ENCODE data around the gene CRB2. TPM values are rescaled to one million over a fixed set of nuclear protein-coding genes. Genes with fewer than 3 reads are reported as not detected.

Gene CRB2
- polyA plus RNA-seq, 3 donors from 2014 or later, result 0.04 TPM; not detected in 2

DNA sequence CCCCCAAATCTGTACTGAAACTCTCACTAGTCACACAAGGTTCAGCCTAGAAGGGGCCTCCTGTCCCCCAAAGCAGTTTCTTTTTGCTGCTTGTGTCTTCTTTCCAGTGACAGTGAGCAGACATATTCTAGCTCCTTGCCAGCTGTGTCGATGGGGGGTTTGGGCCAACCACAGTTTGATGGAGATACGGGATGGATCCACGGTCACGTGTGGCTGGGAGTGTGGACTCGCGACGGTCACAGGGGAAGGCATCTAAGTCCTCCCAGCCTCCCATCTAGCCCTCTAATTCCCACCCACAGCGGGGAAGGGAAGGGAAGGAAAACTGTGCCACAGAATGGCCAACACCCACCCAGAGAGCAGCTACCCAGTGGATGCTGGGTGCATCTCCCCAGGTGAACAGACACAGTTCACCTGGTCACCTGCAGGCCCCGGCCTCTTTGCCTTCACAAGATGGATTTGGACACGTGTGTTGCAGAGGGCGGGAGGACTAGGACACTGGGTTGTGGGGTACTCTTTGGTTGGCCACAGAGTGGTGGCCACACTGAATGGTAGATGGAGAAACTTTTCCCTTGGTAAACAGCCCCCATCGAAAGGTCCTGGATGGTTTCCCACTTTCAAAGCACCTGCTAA lies 54.4 kb downstream of the CRB2 start:
- peaks cover 0 to 4% (median 0%) of the 10 kb centered on the region in 3 donors for H3K36me3 Mint-ChIP-seq
- peaks cover 0 to 2% (median 0%) of the 10 kb centered on the region in 3 donors for H3K27me3 Mint-ChIP-seq (ENCODE audit: low read depth in 3 of 3)
- no peaks in the 10 kb centered on the region for H3K9me3 Mint-ChIP-seq
- DNase-seq, result no peak
- H3K27ac Mint-ChIP-seq, result no peak overlapping the region
- no peak overlapping the region for H3K4me3 Mint-ChIP-seq
- H3K4me1 Mint-ChIP-seq, result no peaks in the 10 kb centered on the region

DNA sequence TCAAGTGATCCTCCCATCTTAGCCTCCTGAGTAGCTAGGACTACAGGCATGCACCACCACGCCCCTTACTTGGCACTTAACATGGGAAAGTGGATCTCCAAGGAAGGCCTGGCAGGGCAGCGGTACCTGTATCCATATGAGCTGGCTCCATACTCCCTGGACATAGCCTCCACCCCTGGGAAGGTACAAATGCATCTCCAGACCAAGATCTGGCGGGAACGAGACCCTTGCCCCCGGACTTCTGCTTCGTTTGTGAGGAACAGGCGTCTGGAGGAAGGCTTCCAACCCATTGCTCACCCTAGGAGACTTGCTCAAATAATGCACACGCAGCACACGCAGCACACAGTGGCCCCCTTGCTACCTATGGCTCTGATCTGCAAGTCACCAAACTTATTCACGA lies 55.2 kb downstream of the CRB2 start:
- no peak overlapping the region for H3K27ac Mint-ChIP-seq
- peaks cover 0 to 2% (median 0%) of the 10 kb centered on the region in 3 donors for H3K27me3 Mint-ChIP-seq (ENCODE audit: low read depth in 3 of 3)
- H3K36me3 Mint-ChIP-seq, result peaks cover 0 to 4% (median under 1%) of the 10 kb centered on the region in 3 donors
- H3K9me3 Mint-ChIP-seq, result no peaks in the 10 kb centered on the region
- no peak for DNase-seq
- no peaks in the 10 kb centered on the region for H3K4me1 Mint-ChIP-seq
- no peak overlapping the region for H3K4me3 Mint-ChIP-seq

DNA sequence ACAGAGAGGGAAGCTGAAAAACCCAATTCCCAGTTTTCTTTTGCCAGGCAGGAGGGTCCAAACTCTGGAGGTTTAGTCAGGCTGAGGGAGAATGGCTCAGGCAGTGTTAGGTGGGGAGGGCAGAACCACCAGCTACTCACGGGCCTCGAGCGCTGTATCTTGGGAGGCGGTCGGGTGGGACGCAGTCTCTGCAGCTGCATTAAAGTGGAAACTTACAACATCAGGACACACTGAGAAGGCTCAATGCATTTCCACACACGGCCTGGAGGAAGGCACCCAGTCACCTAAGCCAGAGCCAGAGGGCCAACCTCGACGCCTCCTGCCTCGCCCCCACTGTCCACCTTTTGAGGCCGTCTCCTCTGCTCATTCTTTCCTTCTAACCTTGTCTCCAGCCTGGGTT lies 55.6 kb downstream of the CRB2 start:
- Mint-ChIP-seq H3K36me3 (peaks cover 4 to 8% (median 5%) of the 10 kb centered on the region in 3 donors), H3K27ac (no peak overlapping the region), H3K4me3 (no peak overlapping the region), H3K27me3 (ENCODE audit: low read depth in 3 of 3) (peaks cover 0 to 2% (median 0%) of the 10 kb centered on the region in 3 donors), H3K9me3 (no peaks in the 10 kb centered on the region), H3K4me1 (no peaks in the 10 kb centered on the region)
- DNase-seq, result no peak

DNA sequence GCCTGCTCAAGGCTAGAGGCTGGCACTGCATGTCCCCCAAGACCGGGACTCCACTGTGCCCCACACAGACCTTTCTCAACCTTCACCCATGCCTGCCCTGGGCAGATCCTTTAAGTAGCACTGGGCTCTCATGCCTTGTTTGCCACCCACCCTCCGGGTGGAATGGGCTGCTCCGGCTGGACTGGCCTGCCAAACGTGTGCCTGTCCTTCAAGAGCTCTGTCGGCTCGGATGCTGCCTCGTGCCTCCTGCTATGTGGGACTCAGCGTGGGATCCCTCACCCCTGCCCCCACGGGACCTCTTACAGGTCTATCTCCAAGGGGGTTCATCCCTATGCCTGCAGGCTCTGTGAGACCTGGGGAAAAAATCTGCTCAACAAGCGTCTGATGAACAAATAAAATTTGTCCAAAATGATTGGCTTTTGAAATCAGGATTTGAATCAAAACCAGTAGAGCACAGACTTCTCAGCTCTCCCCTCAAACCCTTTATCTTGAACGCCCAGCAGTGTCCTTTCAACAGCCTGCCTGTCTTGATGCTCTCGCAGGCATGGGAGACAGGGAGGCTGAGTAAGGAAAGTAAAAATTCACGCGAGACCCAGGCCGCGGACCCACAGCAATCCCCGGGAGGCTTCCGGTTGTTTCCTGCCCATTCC lies 56.3 kb downstream of the CRB2 start:
- H3K27ac Mint-ChIP-seq, result no peak overlapping the region
- peaks cover 0 to 2% (median 0%) of the 10 kb centered on the region in 3 donors for H3K27me3 Mint-ChIP-seq (ENCODE audit: low read depth in 3 of 3)
- H3K4me1 Mint-ChIP-seq, result no peaks in the 10 kb centered on the region

DNA sequence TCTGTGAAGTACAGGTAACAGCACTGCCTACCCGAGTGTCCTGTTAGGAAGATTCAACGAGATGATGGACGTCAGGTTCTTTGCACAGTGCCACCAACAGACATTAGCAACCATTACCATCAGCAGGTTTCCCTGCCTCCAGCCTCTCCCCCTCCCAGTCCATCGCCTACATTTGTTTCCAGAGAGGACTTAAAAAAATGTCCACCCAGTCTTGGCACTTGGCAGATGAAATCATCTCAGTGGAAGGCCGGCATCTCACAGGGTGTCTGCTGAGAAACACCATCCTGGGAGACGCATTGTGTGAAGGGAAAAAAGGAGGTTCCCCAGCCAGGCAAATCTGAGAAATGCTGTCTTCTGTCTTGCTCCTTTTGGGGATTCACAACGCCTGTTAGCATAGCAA lies 58.2 kb downstream of the CRB2 start:
- Mint-ChIP-seq H3K36me3 (peaks cover 9 to 12% (median 10%) of the 10 kb centered on the region in 3 donors), H3K27ac (no peak overlapping the region), H3K4me3 (no peak overlapping the region)

More for the DNA sequence above, 56.3 kb downstream of the CRB2 start:
- H3K36me3 Mint-ChIP-seq, result peaks cover 4 to 8% (median 8%) of the 10 kb centered on the region in 3 donors
- no peak overlapping the region for H3K4me3 Mint-ChIP-seq
- DNase-seq, result no peak
- H3K9me3 Mint-ChIP-seq, result no peaks in the 10 kb centered on the region

DNA sequence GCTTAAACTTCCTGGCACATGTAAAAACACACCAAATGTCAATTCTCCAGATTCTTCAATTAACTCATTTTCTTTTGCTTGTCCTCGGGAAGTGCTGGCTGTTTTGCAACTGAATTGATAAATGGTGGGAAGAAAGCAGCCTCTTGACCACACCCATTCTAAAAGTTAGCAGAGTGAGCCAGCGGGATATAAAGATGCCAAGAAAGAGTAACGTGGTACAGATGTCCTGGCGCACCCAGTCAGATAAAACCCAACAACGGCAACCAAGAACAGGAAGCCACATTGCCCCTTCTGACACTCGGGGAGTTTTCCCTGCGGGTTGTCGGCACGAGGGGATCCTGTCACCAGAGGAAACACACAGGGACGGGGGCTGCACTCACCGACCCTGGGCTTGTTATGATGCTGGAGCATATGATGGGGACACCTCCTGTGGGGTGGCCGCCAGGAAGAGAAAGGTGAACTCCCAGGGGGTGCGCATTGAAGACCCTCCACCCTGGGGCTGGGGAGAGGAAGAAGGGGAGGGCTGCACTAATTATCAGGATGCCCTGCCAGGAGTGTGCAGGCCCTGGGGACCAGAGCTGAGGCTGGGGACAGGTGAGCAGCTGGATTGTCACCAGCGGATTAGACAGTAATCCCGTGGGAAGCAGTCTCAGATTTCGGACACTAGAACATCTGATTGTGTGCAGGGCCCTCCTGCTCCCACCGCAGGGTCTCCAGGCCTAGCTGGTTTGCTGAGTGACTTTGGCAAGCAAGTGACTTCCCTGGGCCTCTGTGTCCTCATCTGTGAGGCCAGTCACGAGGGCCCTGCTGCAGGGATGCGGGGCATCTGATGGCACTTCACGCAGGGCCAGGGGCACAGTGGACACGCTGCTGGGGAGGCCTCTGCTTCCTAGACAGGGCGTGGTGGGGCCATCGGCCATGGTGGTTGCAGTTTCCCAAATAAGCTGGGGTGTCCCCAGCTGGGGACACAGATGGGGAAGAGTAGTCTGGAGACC lies 59.2 kb downstream of the CRB2 start:
- H3K27me3 Mint-ChIP-seq (ENCODE audit: low read depth in 3 of 3), result peaks cover 0 to 2% (median 0%) of the 10 kb centered on the region in 3 donors
- peaks cover 9 to 16% (median 12%) of the 10 kb centered on the region in 3 donors for H3K36me3 Mint-ChIP-seq
- no peaks in the 10 kb centered on the region for H3K4me1 Mint-ChIP-seq
- DNase-seq, result no peak
- no peaks in the 10 kb centered on the region for H3K9me3 Mint-ChIP-seq
- H3K27ac Mint-ChIP-seq, result no peak overlapping the region
- no peak overlapping the region for H3K4me3 Mint-ChIP-seq

More for the DNA sequence above, 58.2 kb downstream of the CRB2 start:
- no peak for DNase-seq
- Mint-ChIP-seq H3K9me3 (no peaks in the 10 kb centered on the region), H3K27me3 (ENCODE audit: low read depth in 3 of 3) (peaks cover 0 to 2% (median 0%) of the 10 kb centered on the region in 3 donors), H3K4me1 (no peaks in the 10 kb centered on the region)

DNA sequence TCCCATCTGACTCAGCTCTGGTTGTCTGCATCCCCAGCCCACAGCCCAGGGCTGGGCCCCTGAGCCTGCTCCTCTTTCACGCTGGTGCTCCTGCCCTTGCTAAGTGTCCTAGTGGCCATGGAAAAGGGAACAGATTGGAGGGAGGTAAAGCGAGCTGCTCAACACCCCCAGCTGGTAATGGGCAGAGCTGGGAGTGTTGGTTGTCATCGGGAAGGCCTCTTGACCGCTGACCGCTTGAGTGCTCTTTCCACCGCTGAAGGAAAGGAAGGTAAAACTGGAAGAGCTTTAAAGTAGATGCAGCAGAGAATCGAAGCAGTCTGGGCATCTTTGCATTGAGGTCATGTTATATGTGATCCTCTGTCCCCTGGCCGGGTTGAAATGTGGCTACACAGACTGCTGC lies 60.2 kb downstream of the CRB2 start:
- Mint-ChIP-seq H3K9me3 (no peaks in the 10 kb centered on the region), H3K27me3 (ENCODE audit: low read depth in 3 of 3) (peaks cover 0 to 2% (median 0%) of the 10 kb centered on the region in 3 donors), H3K4me1 (no peaks in the 10 kb centered on the region), H3K4me3 (no peak overlapping the region), H3K27ac (no peak overlapping the region), H3K36me3 (peaks cover 9 to 16% (median 12%) of the 10 kb centered on the region in 3 donors)
- no peak for DNase-seq

DNA sequence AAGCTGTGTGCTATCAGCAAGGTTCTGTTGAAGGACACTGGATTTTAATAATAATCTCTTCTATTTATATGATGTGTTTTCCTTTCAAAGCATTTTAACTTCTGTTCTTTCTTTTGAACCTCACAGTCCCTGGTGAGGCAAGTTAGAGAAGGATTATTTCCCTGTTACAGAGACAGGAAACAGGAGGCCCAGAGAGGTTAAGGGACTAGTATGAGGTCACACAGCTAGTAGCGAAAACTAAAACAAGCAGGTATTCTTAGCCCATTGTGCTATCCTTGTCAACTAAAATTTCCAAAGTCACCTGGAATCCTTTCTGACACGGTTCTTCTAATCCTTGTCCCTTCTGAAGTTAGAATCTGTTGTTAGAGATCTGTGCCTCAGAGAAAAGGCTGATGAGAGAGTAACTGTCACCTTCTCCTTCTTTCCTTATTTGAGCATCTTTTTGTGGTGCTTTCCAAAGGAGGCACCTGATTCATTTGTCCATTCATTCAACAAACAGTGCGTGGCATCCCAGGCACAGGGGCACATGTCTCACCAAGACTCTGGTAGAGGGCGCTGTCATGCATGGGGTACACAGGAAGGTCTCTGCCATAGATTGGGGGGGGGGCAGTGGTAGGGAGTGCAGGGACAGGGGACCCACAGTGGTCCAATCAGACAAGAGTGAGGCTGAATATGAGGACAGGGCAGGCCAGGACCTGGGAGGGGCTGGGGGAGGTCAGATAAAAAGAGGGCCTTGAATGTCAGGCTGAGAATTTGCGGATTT lies 61.5 kb downstream of the CRB2 start:
- no peaks in the 10 kb centered on the region for H3K9me3 Mint-ChIP-seq
- no peak for DNase-seq
- peaks cover 9 to 16% (median 12%) of the 10 kb centered on the region in 3 donors for H3K36me3 Mint-ChIP-seq
- H3K4me3 Mint-ChIP-seq, result no peak overlapping the region
- no peaks in the 10 kb centered on the region for H3K4me1 Mint-ChIP-seq
- no peak overlapping the region for H3K27ac Mint-ChIP-seq
- peaks cover 0 to 2% (median 0%) of the 10 kb centered on the region in 3 donors for H3K27me3 Mint-ChIP-seq (ENCODE audit: low read depth in 3 of 3)

DNA sequence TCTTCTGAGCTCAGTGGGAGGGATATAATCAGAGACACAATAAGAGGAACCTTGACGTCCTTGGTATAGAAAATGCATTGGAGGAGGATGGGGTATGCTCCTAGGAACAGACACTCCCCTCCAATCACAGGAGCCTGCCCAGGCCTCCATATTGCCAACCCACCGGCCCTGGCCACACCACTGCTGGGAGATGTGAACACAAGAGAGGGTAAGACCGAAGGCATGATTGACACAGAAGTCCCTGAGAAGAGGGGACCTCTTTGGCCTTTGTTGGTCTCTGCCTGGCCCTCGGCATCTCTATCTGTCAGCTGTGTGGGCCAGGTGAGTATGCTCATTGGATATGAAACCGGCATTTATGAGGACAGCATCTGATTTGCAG lies 62.0 kb downstream of the CRB2 start:
- Mint-ChIP-seq H3K4me3 (no peak overlapping the region), H3K27ac (no peak overlapping the region), H3K9me3 (no peaks in the 10 kb centered on the region), H3K27me3 (ENCODE audit: low read depth in 3 of 3) (peaks cover 0 to 2% (median 0%) of the 10 kb centered on the region in 3 donors), H3K36me3 (peaks cover 9 to 16% (median 12%) of the 10 kb centered on the region in 3 donors), H3K4me1 (no peaks in the 10 kb centered on the region)
- no peak for DNase-seq

DNA sequence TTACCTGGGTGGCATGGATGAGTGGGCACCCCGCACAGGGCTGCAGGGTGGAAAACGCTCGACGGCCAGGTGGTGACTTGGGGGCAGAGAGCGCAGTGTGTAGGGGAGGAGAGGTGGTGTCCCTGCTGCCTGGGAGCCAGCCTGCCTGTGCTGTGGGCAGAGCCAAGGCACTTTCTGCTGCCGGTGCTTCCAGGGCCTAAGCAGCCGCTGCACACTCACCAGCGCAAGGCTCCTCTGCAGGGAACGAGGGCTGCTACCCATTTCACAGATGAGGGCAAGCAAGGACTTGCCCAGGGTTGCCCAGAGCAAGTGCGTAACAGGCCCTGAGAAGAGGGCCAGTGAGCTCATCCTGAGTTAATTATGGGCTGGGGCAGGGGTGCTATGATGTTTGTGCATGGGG lies 62.5 kb downstream of the CRB2 start:
- no peak for DNase-seq
- Mint-ChIP-seq H3K4me1 (no peaks in the 10 kb centered on the region), H3K27ac (no peak overlapping the region), H3K36me3 (peaks cover 9 to 16% (median 12%) of the 10 kb centered on the region in 3 donors), H3K27me3 (ENCODE audit: low read depth in 3 of 3) (peaks cover 0 to 2% (median 0%) of the 10 kb centered on the region in 3 donors), H3K4me3 (no peak overlapping the region), H3K9me3 (no peaks in the 10 kb centered on the region)

DNA sequence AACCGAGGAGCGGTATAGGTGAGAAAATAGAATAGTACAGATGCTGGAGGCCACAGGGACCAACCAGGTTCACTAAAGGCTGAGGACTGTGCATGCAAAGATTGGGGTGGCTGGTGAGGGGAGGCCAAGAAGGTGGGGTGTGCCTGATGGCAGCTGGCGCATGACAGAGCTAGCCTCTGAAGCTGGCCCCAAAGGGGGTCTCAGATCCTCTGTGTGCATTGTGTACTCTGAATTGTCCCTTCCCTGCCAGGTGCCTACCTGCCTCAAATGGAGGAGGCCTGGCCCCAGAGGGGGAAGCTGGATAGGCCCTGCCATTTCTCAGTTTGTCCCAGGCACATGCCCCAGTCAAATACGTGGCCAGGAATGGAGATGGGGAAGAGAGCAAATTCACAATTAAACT lies 63.1 kb downstream of the CRB2 start:
- Mint-ChIP-seq H3K4me1 (no peaks in the 10 kb centered on the region), H3K27ac (no peak overlapping the region)
- DNase-seq, result no peak

DNA sequence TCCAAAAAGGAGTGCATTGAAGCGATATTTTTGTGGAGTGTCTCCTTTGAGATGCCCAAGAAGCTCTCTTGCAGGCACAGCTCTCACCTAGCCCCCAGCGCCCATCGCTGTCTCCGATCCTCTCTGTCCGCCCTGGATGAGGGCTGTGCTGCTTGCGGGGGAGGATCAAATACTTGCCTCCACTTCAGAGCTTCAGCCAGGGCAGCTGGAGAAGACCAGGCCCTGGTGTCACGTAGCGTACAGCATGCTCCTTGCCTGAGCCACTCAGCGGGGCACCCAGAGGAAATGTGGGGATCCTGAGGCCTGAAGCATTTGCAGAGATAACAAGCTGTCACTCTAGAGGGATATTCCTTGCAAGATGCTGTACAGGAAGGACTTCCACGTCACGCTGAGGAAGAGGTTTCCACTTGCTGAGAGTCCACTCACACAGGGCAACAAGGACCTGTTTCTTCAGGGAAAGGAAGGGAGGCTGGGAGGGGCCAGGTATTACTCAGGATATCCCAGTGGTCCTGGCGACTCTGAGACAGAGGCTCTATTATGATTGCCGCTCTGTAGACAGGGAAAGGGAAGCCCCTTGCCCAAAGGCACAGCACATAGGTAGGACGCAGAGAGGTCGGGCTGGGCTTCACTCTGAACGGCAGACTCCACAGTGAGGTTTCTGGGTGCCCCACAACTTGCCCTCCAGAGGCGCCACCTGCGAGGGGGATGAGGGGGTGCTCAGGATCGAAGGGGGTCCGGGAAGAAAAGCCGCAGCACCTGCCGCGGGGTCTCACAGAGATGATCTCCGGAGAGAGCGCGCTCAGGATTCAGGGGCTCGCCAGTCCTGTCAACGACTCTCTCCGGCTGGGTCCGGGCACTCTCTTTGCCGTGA lies 64.0 kb downstream of the CRB2 start:
- Mint-ChIP-seq H3K27me3 (ENCODE audit: low read depth in 3 of 3) (peaks cover 0 to 2% (median 0%) of the 10 kb centered on the region in 3 donors), H3K4me3 (no peak overlapping the region), H3K27ac (no peak overlapping the region), H3K4me1 (no peaks in the 10 kb centered on the region), H3K36me3 (peaks cover 8 to 16% (median 9%) of the 10 kb centered on the region in 3 donors), H3K9me3 (no peaks in the 10 kb centered on the region)
- DNase-seq, result no peak

More for the DNA sequence above, 63.1 kb downstream of the CRB2 start:
- Mint-ChIP-seq H3K27me3 (ENCODE audit: low read depth in 3 of 3) (peaks cover 0 to 2% (median 0%) of the 10 kb centered on the region in 3 donors), H3K36me3 (peaks cover 9 to 16% (median 12%) of the 10 kb centered on the region in 3 donors), H3K9me3 (no peaks in the 10 kb centered on the region), H3K4me3 (no peak overlapping the region)
